HG03469 (cell line): ENCODE measurements around the gene CPLX3.

Experiments
- ATAC-seq: cut with Tn5 transposase; IDR thresholded peaks from one replicate; pipeline ENCODE4 v1.9.1; 2021; ENCODE audit warnings: mild to moderate bottlenecking, moderate library complexity, moderate number of reproducible peaks; ENCODE audit not compliant: unreplicated experiment

CPLX3 gene

GRCh38 chr15:74788042-74788682, 38.3 kb upstream of the CPLX3 start:
- ATAC-seq: no peak

- no peak for ATAC-seq
These were observed 37.7 kb upstream of the CPLX3 start for GRCh38 chr15:74788683-74789151.

- no peak for ATAC-seq
These were observed 37.2 kb upstream of the CPLX3 start for GRCh38 chr15:74789171-74789631.

- no peak for ATAC-seq
These were observed 36.7 kb upstream of the CPLX3 start for GRCh38 chr15:74789741-74790079.

- ATAC-seq: no peak
These were observed 36.1 kb upstream of the CPLX3 start for GRCh38 chr15:74790080-74790916.

- no peak for ATAC-seq
These were observed 35.4 kb upstream of the CPLX3 start for GRCh38 chr15:74791007-74791406.

GRCh38 chr15:74791667-74792066, 34.8 kb upstream of the CPLX3 start:
- ATAC-seq: no peak

GRCh38 chr15:74792227-74793016, 34.0 kb upstream of the CPLX3 start:
- no peak for ATAC-seq

GRCh38 chr15:74793135-74794028, 33.0 kb upstream of the CPLX3 start:
- no peak for ATAC-seq

- ATAC-seq: no peak
These were observed 32.0 kb upstream of the CPLX3 start for GRCh38 chr15:74794248-74794969.

GRCh38 chr15:74794970-74795349, 31.5 kb upstream of the CPLX3 start:
- ATAC-seq: no peak

- ATAC-seq: no peak
These were observed 30.3 kb upstream of the CPLX3 start for GRCh38 chr15:74795966-74796625.

GRCh38 chr15:74798388-74799254, 27.8 kb upstream of the CPLX3 start:
- ATAC-seq: no peak

GRCh38 chr15:74799255-74799855, 27.1 kb upstream of the CPLX3 start:
- no peak for ATAC-seq

- ATAC-seq: no peak
These were observed 26.4 kb upstream of the CPLX3 start for GRCh38 chr15:74799856-74800558.

- ATAC-seq: no peak
These were observed 25.8 kb upstream of the CPLX3 start for GRCh38 chr15:74800559-74801094.
